G401.6 (cell line): Measurements from ENCODE around the gene CFAP45.

ENCODE experiments used
- FAIRE-seq: peaks from 2 replicates; lab custom pipeline; 2012; peaks lifted over from hg19 to GRCh38; lab: Jason Lieb, UNC

The CFAP45 gene, protein sequence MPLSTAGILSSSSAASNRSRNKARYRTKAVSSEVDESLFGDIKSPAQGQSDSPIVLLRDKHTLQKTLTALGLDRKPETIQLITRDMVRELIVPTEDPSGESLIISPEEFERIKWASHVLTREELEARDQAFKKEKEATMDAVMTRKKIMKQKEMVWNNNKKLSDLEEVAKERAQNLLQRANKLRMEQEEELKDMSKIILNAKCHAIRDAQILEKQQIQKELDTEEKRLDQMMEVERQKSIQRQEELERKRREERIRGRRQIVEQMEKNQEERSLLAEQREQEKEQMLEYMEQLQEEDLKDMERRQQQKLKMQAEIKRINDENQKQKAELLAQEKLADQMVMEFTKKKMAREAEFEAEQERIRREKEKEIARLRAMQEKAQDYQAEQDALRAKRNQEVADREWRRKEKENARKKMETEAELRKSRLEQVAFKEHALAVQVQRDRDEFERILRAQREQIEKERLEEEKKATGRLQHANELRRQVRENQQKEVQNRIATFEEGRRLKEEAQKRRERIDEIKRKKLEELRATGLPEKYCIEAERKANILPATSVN

DNA sequence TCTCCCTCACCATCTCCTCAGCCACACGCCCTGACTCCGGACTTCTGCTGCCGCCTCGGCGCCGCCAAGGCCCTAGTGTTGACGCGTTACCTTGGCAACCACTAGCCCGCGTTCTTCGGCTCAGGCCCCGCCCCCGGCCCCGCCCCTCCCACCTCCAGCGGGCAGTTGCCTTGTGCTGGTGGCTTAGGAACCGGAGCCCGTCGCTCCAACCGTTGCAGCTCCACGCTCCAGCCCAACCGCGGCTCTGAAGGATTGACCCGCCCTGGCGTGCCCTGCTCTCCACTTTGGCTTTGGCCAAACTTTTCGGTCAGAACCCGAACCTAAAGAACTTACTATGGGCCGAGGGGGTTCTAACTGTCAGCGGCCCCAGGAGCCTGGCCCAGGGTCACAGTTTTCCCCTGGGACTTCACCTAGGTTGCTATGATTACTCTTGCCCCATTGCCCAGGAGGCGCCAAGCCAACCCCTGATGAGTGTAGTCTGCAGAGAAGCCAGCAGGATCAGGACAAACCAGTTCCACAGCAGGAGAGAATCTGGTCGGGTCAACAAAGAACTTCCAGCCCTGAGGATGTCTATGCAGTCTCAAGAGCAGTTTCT, at the start of gene CFAP45:
Gene CFAP45 (minus strand): TSS at position 80 of the 595 bp plus-strand sequence. CDS start 67 bp downstream, at position 13.
- no peak for FAIRE-seq

DNA sequence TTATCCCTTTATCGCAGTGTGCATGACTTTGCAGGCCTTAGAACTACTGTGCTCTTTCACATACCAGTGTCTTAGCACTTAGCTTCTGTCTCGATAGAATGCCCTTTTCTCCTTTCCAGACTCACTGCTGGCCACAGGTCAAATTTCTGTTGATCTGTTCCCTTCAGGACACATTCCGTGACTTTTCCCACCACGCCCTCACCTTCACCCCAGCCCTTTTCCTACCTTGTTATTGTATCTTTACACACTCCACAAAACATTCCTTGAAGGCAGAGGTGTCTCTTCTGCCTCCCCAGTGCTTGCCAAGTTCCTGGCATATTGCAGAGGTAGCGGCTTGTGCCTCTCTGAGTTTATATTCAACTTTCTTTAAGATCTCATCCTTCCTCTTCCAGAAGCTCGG, 49.2 kb upstream of the CFAP45 start:
- FAIRE-seq: no peak

DNA sequence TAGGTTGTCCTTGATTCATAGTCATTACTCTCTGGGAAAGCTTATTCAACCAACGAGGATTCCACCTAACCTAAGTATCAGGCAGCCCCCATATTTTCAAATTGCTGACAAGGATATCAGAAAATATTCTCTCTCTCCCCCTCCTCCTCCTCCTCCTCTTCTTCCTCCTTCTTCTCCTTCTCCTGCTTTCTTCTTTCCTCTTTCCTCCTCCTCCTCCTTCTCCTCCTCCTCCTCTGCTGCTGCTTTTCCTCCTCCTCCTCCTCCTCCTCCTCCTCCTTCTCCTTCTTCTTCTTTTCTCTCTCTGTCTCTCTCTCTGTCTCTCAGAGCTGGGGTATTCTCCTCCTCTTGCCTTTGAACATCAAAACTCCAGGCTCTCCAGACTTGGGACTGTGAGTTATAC, 48.0 kb upstream of the CFAP45 start:
- FAIRE-seq: no peak

DNA sequence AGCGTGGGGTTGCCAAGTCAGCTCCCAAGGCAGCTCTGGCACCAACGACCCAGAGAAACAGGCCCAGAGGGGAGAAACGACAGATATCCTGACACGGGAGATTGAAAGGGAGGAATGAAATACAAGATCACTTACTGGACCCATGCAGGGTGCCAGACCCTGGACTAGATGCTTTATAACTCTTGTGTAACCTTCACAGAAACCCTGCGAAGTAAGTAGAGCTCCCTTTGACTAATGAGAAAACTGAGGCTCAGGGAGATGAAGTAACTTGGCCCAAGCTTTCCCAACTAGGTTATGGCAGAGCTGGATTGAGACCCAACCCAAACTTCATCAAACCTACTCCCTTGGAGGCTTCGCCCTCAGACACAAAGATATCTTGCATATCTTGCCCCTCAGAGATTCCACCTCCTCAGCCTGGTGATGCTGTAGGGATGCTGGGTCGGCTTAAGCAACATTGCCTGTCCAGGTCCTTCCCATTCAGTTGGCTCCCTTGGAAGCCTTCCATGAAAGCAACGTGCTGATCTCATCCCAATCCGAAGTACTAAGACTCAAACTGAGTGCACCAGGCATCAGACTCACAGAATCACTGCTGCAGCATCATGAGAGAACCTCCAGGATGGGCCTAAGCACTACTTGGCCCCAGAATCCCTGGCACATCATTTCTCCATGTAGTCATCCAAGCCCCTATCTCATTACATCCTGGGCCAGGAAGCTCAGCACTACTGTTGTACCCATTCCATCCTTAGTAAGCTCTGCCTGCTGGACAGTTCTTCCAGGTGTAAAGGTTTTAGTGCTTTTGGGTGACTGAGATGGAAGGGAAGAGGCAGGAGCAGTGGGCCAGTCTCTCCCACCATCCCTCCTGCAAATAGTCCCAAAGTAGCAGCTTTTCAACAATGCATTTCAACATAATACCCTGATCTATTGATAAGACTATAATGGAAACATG, 46.5 kb upstream of the CFAP45 start:
- FAIRE-seq: no peak

DNA sequence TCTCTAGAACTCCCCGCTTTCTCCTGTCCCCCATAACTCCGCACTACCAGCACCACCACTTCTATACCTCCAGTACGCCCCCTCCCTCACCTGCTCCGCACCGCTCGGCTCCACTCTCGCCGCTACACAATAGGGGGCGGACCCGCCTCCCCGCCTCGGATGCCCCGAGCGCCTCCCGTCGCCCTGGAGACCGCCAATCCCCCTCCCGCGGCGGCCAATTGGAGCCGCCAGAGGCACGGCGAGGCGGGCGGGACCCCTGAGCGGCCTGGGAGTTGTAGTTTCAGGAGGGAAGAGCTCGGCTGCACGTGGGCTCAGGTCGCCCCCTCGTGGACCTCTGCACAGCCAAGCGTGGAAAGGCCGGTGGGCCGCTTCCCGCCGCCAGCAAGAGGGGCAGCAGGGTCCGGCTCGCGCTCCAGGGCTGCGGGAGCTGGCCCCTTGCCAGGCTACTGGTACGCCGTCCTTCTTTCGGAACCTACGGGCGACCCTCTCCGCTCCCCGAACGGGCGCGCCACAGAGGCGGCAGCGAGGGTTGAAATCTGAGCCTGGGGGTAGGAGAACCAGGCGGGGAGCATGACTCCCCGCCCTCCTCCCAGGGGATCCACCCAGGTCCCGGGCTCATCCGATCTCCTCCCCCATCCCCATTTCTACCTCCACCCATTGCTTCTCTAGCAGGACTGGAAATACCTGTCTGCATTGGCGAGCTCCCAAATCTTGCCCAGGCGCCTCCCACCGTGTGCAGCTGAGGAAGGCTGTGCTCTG, 45.7 kb upstream of the CFAP45 start, which contains the start of gene IGSF9:
Gene IGSF9 (minus strand): TSS at position 131 of the 759 bp plus-strand sequence. CDS start 2,159 bp downstream, outside the sequence.
- FAIRE-seq: no peak

DNA sequence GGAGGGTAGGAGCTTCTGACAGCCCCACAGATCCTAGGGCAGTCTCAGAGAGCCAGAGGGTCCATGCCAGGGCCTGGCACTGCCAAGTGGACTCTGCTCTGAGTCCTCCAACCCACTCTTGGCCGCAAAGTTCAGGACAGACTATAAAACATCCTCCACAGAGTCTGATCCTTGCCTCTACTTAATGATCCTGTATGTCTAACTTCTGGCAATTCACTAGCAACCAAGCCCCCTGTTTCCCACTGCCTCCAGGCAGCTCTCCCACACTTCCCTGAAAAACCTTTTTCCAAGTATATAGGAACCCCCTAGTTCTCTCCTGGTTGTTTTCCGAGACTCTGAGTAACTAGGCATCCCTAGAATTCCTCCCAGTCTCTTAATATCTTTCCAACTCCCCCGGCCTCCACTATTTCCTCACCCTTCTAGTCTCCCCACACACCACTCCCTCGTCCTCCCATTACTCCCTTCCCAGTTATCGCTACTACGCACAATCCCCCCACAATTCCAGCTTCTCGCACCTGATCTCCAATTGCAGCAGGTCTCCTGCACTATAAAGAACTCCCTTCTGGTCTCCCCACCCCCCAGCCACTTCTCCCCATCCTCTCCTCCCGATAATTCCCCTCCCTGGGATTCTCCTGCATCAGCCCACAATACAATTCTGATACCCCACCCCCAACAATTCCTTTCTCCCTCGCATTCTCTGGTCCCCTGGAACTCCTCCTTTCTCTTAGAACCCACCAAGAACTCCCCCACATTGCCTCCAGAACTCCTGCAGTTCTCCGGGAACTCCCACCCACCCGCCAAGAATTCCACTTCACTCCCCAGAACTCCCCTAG, 44.9 kb upstream of the CFAP45 start:
- no peak for FAIRE-seq

DNA sequence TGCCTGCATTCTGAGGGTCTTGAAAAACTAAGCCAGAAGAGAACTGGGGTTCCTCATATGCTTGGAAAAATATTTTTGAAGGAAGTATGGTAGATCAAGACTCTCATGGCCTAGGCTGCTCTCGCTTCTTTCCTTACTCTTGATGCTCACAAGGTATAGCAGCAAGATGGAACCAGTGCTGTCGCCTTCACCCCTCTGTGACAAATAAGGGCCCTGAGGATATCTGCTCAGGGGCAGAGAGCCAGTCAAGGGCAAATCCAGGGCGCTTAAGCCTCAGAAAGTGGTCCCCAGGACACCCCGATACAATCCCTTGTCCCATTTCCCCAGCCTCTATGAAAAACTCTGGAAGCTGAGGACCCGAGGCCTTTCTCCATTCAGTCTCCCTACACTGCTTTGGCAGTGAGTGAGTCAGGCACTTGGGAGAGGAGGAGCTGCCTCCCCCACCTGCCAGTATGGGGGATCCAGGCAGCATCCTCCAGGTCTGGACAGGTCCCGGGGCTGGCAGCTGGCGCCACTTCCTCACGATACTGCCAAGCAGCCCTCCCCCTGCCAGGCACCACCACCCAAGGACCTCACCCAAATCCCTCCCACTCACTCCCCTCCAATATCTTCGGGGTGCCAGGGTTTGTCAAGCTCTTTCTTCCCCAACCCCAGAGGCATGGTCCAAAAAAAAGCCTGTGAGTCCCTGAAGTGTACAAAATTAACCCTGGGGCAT, 44.1 kb upstream of the CFAP45 start:
- FAIRE-seq: no peak

DNA sequence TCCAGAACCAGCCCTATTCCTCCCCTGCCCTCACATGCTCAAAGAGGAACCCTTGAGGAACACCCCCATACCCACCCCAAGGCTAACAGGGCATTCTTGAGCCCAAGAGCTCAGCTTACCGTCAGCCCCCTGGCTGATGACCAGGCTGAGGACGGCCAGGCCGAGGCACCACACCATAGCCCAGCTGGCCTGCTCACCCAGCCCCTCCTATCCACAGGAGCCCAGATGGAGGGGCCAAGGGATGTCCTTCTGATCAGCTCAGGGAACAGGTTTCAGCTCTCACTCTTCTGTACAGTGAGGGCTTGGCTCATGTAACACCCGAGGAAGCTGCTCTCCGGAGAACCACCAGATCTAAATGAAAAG, 43.3 kb upstream of the CFAP45 start:
- no peak for FAIRE-seq

DNA sequence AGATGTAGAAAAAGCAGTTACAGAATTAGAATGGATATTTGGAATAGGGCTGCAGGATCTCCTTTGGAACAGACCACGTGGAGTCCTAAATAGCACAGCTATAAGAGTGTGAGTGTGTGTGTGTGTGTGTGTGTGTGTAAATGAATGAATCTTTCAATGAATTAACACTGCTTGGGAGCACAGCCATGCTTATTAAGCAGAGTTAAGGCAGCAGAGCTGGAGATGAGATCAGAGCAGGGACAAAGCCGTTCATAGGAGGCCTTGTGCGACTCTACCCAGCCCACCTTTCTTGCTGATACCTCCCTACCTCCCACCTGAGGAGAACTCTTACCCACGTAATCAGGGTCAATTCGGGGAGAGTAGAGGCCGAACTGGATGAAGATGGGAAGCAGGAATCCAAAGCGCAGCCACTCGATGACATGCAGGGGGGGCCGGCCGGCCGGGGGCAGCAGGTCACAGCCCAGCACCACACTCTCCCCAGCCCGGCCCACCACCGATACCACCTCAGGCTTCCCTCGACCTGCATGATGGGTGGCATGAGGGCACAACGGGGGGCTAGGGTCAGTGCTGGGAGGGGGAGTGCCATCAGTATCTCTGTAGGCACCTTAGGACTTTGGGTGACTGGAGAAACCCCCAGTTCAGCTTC, 42.8 kb upstream of the CFAP45 start:
- no peak for FAIRE-seq

DNA sequence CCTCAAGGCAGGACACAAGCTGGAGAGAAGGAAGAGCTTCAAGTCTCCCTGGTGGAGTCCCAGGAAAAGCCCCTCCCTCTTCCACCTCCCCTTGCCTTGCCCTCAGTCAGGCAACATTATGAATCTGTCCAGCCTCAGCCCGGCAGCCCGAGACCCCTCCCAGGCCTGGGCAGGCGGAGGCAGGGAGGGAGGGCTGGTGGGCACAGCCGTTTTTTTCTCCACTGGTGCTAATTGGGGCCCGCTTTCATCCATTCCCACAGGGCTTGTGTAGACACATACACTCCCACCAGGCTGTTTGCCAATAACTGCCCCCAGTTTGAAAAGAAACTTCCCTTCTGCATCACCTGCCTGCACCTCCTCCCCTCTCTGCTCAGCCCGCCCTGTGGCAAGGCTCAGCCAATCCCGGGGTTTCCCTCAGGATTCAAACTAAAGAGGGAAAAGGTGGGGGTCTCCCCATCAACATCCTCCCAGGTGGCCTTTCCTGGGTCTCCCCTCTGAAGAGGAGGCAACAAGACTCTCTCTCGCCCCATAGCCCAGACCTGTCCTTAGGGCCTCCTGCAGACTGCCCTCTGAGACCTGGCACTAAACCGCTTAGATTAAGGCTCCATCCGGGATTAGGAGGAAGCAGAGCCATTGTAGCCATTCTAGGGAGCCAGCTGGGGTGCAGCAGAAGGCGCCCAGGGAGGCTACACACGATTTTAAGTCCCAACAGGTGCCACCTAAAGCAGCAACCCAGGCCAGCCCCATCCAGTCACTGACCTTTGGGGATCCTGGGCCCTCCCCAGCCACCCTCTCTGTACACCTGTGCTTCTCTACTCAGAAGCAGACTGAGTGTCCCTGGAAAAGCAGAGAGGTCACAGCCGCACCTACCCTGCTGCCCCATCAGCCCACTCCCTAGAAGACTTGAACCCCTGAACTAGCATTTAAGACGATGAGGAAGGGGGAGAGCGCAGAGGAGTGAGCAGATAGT, 41.9 kb upstream of the CFAP45 start:
- FAIRE-seq: no peak

DNA sequence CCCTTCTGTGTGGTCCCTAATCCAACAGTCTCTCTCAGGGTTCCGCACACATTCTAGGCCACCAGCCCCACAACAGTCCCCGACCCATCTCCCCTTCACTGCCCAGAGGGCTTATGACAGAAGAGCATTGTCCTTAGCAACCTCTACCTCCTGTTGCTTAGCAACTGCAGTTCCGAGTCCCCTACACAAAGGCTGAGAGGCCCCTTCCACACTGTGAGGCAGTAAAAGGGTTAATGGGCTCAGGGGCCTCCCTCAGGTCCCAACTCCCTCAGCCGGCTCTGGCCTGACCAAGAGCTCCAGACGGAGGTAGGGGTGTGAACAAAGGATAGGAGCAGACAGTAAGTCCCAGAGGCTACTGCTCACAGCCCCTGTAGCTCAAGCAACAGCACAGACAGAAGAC, 41.2 kb upstream of the CFAP45 start:
- no peak for FAIRE-seq

DNA sequence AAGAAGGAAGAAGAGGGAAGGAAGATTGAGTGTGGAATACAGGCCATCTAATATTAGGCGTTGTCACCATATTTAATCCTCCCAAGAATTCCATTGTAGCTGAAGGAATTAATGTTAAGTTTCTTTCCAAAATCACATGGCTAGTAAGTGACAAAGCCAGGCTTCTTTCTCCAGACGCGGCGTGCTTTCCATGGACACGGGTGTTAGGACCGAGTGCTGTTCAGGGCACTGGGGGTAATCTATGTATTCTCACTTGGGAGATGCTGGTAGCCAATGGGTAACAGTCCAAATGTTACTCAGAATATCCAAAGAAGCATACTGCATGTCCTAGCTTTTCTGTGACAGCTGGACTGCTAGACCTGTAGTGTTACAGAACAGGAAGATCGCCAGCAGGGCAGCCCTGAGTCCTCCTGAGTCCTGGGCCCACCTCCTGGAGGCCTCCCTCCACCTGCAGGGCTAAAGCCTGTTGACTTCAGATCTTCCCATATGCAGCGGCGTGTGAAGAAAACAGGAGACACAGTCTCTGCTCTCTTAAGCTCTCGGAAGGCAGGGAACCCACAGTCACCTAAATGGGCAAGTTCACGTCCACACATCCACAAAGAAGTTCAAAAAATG, 40.1 kb upstream of the CFAP45 start:
- FAIRE-seq: no peak

DNA sequence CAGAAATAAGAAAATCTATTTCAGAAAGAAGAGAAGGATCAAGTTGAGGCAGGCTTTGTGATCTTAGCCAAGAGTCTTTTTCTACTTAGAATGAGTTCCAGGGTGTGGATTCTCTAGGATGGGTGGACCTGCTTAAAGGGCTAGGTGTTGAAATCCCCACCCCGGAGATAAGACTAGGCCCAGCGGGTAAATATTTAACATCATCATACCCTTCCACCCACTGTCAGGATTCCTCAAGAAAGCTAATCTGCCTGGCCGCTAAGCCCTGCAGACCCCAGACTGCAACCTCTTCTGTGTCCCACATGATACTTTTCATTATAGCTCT, 39.7 kb upstream of the CFAP45 start:
- no peak for FAIRE-seq

DNA sequence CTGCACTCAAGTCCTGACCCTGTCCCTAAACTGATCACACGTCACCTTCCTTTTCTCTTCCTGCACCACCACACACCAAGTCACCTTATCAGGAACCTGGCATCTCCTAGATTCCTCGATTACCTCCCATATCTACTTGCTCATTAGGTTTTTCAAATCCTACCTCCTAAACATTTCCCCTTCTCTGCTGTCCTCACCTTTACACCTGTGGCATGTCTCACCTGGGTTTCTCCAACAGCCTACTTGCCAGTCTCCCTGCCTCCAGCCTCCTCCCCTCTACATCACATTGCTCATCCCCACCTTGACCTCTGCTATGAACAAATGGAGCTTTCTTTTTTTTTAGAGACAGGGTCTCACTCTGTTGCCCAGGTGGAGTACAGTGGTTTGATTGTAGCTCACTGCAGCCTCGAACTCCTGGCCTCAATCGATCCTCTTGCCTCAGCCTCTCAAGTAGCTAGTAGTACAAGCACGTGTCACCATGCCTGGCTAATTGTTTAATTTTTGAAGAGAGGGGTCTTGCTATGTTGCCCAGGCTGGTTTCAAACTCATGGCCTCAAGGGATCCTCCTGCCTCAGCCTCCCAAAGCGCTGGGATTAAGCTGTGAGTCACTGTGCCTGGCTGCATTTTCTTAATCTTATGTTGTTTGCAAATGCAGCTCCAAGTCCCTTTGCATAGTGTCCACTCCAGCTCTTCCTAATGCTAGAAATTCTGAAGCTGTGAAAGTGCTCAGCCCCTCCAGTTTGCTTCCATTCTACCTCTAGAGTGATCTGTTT, 39.1 kb upstream of the CFAP45 start:
- no peak for FAIRE-seq

DNA sequence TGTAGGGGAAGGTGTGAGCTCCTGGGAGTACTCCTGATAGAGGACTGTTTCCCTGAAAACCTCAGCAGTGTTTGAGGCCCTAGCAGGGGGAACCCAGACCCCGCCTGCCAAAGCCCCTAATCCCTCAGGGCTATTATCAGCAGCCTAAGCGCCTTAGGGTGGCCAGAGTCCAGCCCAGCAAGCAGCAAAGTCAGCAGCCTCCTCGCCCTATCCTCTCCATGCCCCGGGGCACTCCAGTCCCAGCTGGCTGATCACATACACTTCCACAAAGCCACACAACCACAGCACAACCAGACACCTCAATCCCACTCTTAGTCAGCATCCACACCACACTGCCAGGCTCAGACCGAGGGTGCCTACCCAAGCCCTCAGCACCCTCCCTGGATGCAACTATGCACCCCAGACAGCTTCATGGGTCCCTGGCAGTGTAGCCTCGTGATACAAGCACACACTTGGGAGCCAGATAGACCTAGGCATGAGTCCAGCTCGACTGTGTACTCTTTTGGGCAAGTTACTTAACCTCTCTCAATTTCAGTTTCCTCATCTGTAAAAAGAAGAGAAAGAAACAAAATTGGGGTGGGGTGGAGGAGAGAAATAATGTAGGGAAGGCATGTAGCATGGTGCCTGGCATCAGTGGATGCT, 38.4 kb upstream of the CFAP45 start:
- FAIRE-seq: no peak

DNA sequence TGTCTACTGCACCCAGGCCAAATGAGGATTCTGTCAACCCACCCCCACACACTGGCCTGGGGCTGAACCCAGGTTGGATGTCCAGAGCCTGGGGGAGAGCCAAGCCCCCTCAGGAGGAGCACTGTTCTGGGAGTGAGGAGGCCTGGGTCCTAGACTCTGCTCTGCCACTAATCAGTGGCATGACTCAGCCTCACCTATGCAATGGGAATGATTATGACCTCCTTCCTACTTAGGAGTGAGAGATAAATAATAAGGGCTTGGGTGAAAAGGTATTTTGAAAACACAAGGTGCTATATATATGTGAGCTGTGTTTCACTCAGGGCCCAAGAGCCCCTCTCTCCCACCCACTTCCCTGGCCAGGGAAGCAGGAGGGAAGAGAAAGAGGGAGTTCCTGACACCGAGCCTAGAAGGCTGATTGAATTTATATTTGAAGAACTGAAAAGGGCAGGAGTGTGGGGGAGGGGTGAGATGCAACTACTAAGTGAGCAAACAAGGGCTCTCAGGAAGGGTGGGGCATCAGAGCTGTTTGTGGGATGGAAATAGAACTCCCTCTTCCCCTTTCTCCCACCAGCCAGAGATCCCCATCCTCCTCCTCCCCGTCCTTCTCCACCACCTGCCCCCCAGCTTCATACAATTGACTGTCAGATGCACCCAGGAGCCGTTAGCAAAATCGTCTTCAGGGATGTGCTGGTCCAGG, 37.2 kb upstream of the CFAP45 start:
- FAIRE-seq: no peak
